ENCODE results near the gene TGM6.

TGM6 gene

GRCh38 chr20:2363187-2363586 lies 17.5 kb upstream of the TGM6 start:
- TF ChIP-seq CTCF (IDR thresholded peaks at IDR 0.05): no peak
- H3K27ac ChIP-seq: no peak overlapping the region
- H3K4me3 ChIP-seq: no peak overlapping the region
- no peak for DNase-seq (ENCODE audit: low spot score)

- Histone ChIP-seq H3K4me3 (no peak overlapping the region), H3K27ac (no peak overlapping the region)
- no peak for TF ChIP-seq CTCF (IDR thresholded peaks at IDR 0.05)
- no peak for DNase-seq (ENCODE audit: low spot score)
Measured at GRCh38 chr20:2363587-2363986, 17.1 kb upstream of the TGM6 start.

GRCh38 chr20:2364044-2364443 lies 16.7 kb upstream of the TGM6 start:
- DNase-seq (ENCODE audit: low spot score): no peak
- TF ChIP-seq CTCF (IDR thresholded peaks at IDR 0.05): no peak
- Histone ChIP-seq H3K27ac (no peak overlapping the region), H3K4me3 (no peak overlapping the region)

GRCh38 chr20:2365091-2365490 lies 15.6 kb upstream of the TGM6 start:
- H3K27ac ChIP-seq: no peak overlapping the region
- no peak for TF ChIP-seq CTCF (IDR thresholded peaks at IDR 0.05)
- no peak overlapping the region for H3K4me3 ChIP-seq
- DNase-seq (ENCODE audit: low spot score): no peak

GRCh38 chr20:2365666-2366065 lies 15.0 kb upstream of the TGM6 start:
- DNase-seq (ENCODE audit: low spot score): no peak
- no peak overlapping the region for H3K4me3 ChIP-seq
- TF ChIP-seq CTCF (IDR thresholded peaks at IDR 0.05): no peak
- no peak overlapping the region for H3K27ac ChIP-seq

GRCh38 chr20:2368621-2369020 lies 12.1 kb upstream of the TGM6 start:
- no peak for DNase-seq (ENCODE audit: low spot score)
- no peak for TF ChIP-seq CTCF (IDR thresholded peaks at IDR 0.05)
- no peak overlapping the region for H3K4me3 ChIP-seq

GRCh38 chr20:2373098-2373497 lies 7.6 kb upstream of the TGM6 start:
- H3K27ac ChIP-seq: no peak overlapping the region
- no peak overlapping the region for H3K4me3 ChIP-seq
- DNase-seq (ENCODE audit: low spot score): no peak
- no peak for TF ChIP-seq CTCF (IDR thresholded peaks at IDR 0.05)

More at GRCh38 chr20:2368621-2369020, 12.1 kb upstream of the TGM6 start:
- H3K27ac ChIP-seq: no peak overlapping the region
